Adipose tissue (tissue), 3 donors: ENCODE results near the gene NIT1. TPM values are rescaled to one million over a fixed set of nuclear protein-coding genes. Genes with fewer than 3 reads are reported as not detected.
A peak's percentile ranks its signal among the peaks of the same experiment; 100 is the strongest.

ENCODE experiments used
- H3K27ac ChIP-seq: one replicate; pipeline ENCODE4 v1.5.1; 2013; ENCODE audit warnings: low read depth, low read length
- WGBS, 3 donors: extraction: QIAGEN DNeasy Blood & Tissue Kit; methylation state at CpG; one replicate each; pipeline ENCODE4 v1.1.7; 2013; 5-methylcytosine and 5-hydroxymethylcytosine counted together
- polyA plus RNA-seq, 3 donors: library from polyadenylated mRNA; stranded (reverse); fragments of 200-250 nt; gene quantifications; one replicate each; pipeline ENCODE4 v1.2.3, GENCODE V29; 2013
- donor health status: healthy with polysubstance abuse.
- donor health status: Bipolar disorder and iron deficiency.
- donor health status: healthy.

NIT1 gene
- polyA plus RNA-seq, 3 donors: 23.7 to 48.1 (median 41.2) TPM

GRCh38 chr1:161132410-161133219 lies 14.7 kb downstream of the NIT1 start, which contains the start of gene DEDD:
Gene DEDD (minus strand): TSS chr1:161132667. CDS start chr1:161124462, 8,205 bp downstream.
- 0 to 1% (median 0%) methylated on average over 63 to 68 of the region's 68 CpGs for whole genome bisulfite sequencing, 3 donors
- peak within 1 kb of the TSS; percentile 90 for H3K27ac ChIP-seq

- H3K27ac ChIP-seq: peak overlapping the region; percentile 90
- 2 to 7% (median 5%) methylated on average over 11 of the region's 11 CpGs for WGBS, 3 donors
Observed at GRCh38 chr1:161133220-161133740, 15.4 kb downstream of the NIT1 start.

- no peak overlapping the region for H3K27ac ChIP-seq
- 64 to 84% (median 67%) methylated on average over 3 of the region's 3 CpGs for WGBS, 3 donors
Observed at GRCh38 chr1:161137881-161138280, 20.0 kb downstream of the NIT1 start.

GRCh38 chr1:161138431-161138830 lies 20.5 kb downstream of the NIT1 start:
- 71 to 82% (median 77%) methylated on average over 1 of the region's 1 CpG for WGBS, 3 donors
- H3K27ac ChIP-seq: no peak overlapping the region

GRCh38 chr1:161139766-161140165 lies 21.9 kb downstream of the NIT1 start:
- H3K27ac ChIP-seq: no peak overlapping the region
- WGBS, 3 donors: 14 to 39% (median 30%) methylated on average over 1 of the region's 1 CpG

- no peak overlapping the region for H3K27ac ChIP-seq
- 94 to 96% (median 95%) methylated on average over 29 of the region's 29 CpGs for WGBS, 3 donors
Observed at GRCh38 chr1:161140755-161141400, 23.0 kb downstream of the NIT1 start.

- 78 to 84% (median 78%) methylated on average over 3 of the region's 3 CpGs for WGBS, 3 donors
- H3K27ac ChIP-seq: no peak overlapping the region
Observed at GRCh38 chr1:161145832-161146231, 27.9 kb downstream of the NIT1 start.

- WGBS, 3 donors: 19 to 24% (median 20%) methylated on average over 9 of the region's 9 CpGs
Observed at GRCh38 chr1:161153176-161153575, 35.3 kb downstream of the NIT1 start.

GRCh38 chr1:161153682-161154337 lies 35.9 kb downstream of the NIT1 start, which contains the start of gene UFC1:
Gene UFC1 (plus strand): TSS chr1:161153978. CDS start chr1:161153998, 20 bp downstream.
- H3K27ac ChIP-seq: peak within 1 kb of the TSS; percentile 83
- WGBS, 3 donors: 0 to 1% (median 1%) methylated on average over 33 of the region's 33 CpGs

More at GRCh38 chr1:161153176-161153575, 35.3 kb downstream of the NIT1 start:
- H3K27ac ChIP-seq: no peak overlapping the region

GRCh38 chr1:161157867-161158266 lies 40.0 kb downstream of the NIT1 start:
- no peak overlapping the region for H3K27ac ChIP-seq
- WGBS, 3 donors: 93 to 100% (median 94%) methylated on average over 1 of the region's 1 CpG

- WGBS, 3 donors: 61 to 71% (median 67%) methylated on average over 9 of the region's 9 CpGs
- no peak overlapping the region for H3K27ac ChIP-seq
Observed at GRCh38 chr1:161158316-161159010, 40.6 kb downstream of the NIT1 start.

GRCh38 chr1:161159087-161159912 lies 41.4 kb downstream of the NIT1 start, which contains the start of gene USP21:
Gene USP21 (plus strand): TSS chr1:161159500. CDS start chr1:161160641, 1,141 bp downstream.
- no peak within 1 kb of the TSS for H3K27ac ChIP-seq
- WGBS, 3 donors: 1 to 2% (median 2%) methylated on average over 49 to 60 of the region's 60 CpGs

- 4 to 9% (median 8%) methylated on average over 11 of the region's 11 CpGs for WGBS, 3 donors
- no peak overlapping the region for H3K27ac ChIP-seq
Observed at GRCh38 chr1:161159913-161160243, 42.0 kb downstream of the NIT1 start.

GRCh38 chr1:161160671-161161145 lies 42.8 kb downstream of the NIT1 start:
- H3K27ac ChIP-seq: no peak overlapping the region
- 91 to 95% (median 93%) methylated on average over 22 of the region's 22 CpGs for WGBS, 3 donors

- no peak overlapping the region for H3K27ac ChIP-seq
- 88 to 89% (median 88%) methylated on average over 5 of the region's 5 CpGs for WGBS, 3 donors
Observed at GRCh38 chr1:161161652-161162051, 43.7 kb downstream of the NIT1 start.

- 80 to 82% (median 81%) methylated on average over 7 of the region's 7 CpGs for WGBS, 3 donors
- H3K27ac ChIP-seq: no peak overlapping the region
Observed at GRCh38 chr1:161162052-161162451, 44.1 kb downstream of the NIT1 start.

- no peak overlapping the region for H3K27ac ChIP-seq
- 92 to 93% (median 93%) methylated on average over 10 of the region's 10 CpGs for WGBS, 3 donors
Observed at GRCh38 chr1:161162806-161163205, 44.9 kb downstream of the NIT1 start.
